GM12872 (cell line): ENCODE measurements around the gene TSHR.

Source experiments
- TF ChIP-seq, protein P1 (sequence below): IDR thresholded peaks from 3 replicates; pipeline ENCODE4 v1.5.1; 2011; ENCODE audit warnings: low read depth, mild to moderate bottlenecking, low read length, moderate library complexity; ENCODE audit not compliant: insufficient read depth

TSHR gene

DNA sequence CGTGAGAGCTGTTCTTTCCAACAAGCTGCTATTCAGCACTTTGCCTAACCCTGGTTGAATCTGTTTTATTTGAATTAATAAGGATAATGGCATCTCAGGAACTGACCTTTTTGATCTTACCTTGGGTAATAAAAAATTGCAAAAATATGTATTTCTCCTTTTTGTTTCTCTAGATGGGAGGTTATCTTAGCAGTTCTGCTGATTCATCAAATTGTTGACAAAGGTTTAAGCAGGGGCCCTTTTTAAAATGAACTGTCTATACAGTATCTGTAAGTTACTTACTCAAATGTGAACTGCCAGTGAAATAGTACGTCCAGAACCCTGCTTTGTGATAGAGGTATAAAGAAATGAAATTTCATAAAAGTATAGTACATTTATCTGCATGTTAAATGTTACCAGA, 681 bp downstream of the TSHR start:
- TF ChIP-seq, protein P1, sequence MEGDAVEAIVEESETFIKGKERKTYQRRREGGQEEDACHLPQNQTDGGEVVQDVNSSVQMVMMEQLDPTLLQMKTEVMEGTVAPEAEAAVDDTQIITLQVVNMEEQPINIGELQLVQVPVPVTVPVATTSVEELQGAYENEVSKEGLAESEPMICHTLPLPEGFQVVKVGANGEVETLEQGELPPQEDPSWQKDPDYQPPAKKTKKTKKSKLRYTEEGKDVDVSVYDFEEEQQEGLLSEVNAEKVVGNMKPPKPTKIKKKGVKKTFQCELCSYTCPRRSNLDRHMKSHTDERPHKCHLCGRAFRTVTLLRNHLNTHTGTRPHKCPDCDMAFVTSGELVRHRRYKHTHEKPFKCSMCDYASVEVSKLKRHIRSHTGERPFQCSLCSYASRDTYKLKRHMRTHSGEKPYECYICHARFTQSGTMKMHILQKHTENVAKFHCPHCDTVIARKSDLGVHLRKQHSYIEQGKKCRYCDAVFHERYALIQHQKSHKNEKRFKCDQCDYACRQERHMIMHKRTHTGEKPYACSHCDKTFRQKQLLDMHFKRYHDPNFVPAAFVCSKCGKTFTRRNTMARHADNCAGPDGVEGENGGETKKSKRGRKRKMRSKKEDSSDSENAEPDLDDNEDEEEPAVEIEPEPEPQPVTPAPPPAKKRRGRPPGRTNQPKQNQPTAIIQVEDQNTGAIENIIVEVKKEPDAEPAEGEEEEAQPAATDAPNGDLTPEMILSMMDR = no peak

DNA sequence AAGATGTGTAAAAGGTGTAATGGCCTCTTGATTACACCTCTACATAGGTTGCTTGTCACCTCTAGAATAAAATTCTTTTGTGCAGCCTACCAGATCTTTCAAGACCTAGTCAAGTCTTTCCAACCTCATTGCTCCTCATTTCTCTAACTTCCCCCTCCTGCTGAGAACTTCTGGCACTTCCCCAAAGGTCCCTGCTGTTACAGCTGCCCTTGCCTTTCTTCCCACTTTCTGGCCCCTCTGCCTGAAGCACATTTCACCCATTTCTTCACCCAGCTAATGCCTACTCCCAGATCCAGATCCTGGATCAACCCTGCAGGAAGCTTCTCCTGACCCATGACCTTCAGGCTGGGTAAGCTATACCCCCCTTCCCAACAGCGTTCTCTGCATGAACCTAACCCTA, 1.5 kb downstream of the TSHR start:
- TF ChIP-seq, protein P1 = no peak

DNA sequence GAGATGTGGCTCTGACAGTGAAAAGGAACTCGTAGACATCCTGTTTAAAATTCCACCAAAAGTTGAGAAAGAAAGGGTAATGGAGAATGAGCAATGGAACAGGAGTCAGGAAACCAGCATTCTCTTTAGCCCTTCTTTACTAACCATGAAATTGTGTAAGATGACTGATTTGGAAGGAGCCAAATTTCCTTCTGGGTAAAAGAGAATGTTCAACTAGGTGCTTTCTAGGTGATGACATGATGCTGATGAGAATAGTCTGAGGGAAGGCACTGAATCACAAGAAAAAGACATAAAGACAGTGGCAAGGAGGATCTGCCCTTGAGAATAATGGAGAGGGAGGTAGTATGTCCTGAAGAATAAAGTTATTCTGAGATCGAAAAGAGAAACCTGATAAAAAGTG, 2.2 kb downstream of the TSHR start:
- TF ChIP-seq, protein P1 = no peak

DNA sequence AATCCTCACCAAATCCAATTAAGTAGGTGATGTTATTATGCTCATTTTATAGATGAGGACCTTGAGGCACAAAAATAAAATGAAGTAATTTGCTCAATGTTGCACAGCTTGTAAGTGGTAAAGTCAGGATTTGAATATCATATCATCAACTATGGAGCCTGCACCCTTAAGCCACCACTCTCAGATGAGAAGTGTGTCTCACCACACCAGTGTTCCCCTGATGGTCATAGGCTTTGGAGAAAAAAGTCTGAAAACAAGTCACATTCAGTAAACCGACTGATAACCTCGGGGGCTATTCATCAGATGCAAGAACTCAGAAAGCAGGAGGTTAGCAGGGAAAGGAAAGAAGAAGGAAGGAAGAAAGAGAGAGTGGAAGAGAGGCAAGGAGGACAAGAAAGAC, 2.8 kb downstream of the TSHR start:
- TF ChIP-seq, protein P1 = no peak

DNA sequence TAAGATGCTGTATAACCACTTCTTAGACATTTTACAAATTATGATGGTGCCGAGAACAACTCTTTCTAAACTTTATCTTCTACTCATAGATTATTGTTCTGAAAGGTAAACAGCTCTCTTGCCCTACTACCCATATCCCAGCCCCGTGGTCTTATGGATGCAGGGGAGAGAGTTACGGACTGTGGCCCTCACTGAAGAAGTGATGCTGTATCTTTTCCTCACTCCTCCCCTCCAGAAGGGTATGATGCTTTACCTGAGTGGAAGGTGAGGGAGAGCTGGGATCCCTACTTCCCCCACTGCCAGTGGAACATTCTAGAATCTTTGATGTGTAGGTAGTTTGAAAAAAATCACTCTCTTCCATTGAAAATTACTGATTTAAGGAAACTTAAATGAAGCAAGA, 3.5 kb downstream of the TSHR start:
- TF ChIP-seq, protein P1 = no peak

DNA sequence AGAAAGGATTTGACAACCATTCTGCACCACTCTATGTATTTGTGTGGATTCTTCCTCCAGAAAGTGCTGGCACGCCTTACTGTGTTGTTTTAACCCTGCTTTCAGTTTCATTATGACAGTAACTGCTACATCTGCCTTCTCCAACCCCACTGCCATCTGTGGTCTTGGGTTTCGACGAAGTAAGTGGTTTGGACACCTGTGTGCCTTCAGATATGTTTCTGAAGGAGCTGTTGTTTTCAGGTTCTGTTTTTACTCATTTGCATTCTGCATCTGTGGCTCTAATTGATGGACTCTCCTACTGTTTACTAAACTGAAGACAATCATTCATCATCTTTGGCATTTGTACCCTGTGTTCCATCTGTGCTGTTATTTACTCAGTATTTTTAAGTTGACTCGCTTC, 4.1 kb downstream of the TSHR start:
- TF ChIP-seq, protein P1 = no peak

DNA sequence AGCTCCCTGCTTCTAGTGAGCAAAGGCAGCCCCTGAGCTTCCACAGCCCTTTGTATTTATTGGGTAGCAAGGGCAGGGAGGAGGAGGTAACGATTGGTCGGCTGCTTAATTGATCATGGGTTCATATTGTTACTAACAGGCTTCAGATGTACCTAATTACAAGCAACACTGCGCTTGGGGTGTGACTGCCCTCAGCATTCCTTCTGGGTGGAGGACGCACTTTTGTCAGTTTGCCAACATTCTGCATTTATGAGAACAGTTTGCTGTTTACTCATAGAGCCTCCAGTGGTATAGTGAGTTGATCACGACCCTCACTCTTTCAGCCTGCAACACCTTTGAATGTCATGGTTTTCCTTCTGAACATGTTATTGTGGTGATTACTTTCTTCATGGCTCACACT, 9.6 kb downstream of the TSHR start:
- TF ChIP-seq, protein P1 = no peak
